Caco-2 (cell line): Measurements from ENCODE around the gene AGAP1. TPM values are rescaled to one million over a fixed set of nuclear protein-coding genes. Genes with fewer than 3 reads are reported as not detected.

Experiments
- BruUV-seq: library from RNA; stranded (reverse); fragments of 400-500 nt; replicated peaks from 2 replicates; lab custom pipeline; 2021; lab: Mats Ljungman, UMichigan
- CTCF ChIA-PET: fragments of 300-600 bp; sonication (Branson Sonifier 250); formaldehyde crosslinking; loops from one replicate; lab custom pipeline; 2022; ENCODE audit warnings: antibody characterized with exemption; lab: Charles Lee
- POLR2A ChIA-PET: fragments of 300-600 bp; sonication (Branson Sonifier 250); formaldehyde crosslinking; loops from one replicate; lab custom pipeline; 2022; ENCODE audit warnings: antibody characterized with exemption; lab: Charles Lee
- DNase-seq, 2 experiments: peaks; one replicate each; pipeline versions ENCODE4 v3.0.0 to v3.0.0-alpha.2; 2020 to 2022
- H3K27me3 ChIP-seq: replicated peaks from 2 replicates; pipeline ENCODE4 v1.6.0; 2011; ENCODE audit warnings: low read length; ENCODE audit not compliant: control insufficient read depth, insufficient read depth
- H3K36me3 ChIP-seq: 2 replicates; pipeline ENCODE4 v1.5.1; 2011; ENCODE audit warnings: low read length; ENCODE audit not compliant: control insufficient read depth, insufficient read depth
- H3K4me1 ChIP-seq: fragments of 250-450 bp; sonication (Bioruptor Pico); 2 replicates; pipeline ENCODE4 v1.5.1; 2020; ENCODE audit warnings: mild to moderate bottlenecking
- H3K4me3 ChIP-seq: 2 replicates; pipeline ENCODE4 v1.5.1; 2011; ENCODE audit warnings: low read depth, mild to moderate bottlenecking, control low read depth, low read length
- H3K9me3 ChIP-seq: fragments of 250-450 bp; sonication (Bioruptor Pico); 2 replicates; pipeline ENCODE4 v1.5.1; 2020; ENCODE audit warnings: mild to moderate bottlenecking, moderate library complexity
- H3K27ac Mint-ChIP-seq: one replicate; pipeline ENCODE4 v1.8.0; 2022; ENCODE audit warnings: mixed read lengths; ENCODE audit not compliant: unreplicated experiment
- H3K27me3 Mint-ChIP-seq: one replicate; pipeline ENCODE4 v1.8.0; 2022; ENCODE audit warnings: mixed read lengths; ENCODE audit not compliant: insufficient read depth, unreplicated experiment
- H3K36me3 Mint-ChIP-seq: one replicate; pipeline ENCODE4 v1.8.0; 2022; ENCODE audit warnings: mild to moderate bottlenecking, mixed read lengths; ENCODE audit not compliant: insufficient read depth, unreplicated experiment
- H3K4me1 Mint-ChIP-seq: one replicate; pipeline ENCODE4 v1.8.0; 2022; ENCODE audit warnings: low read depth, mixed read lengths; ENCODE audit not compliant: unreplicated experiment
- H3K4me3 Mint-ChIP-seq: one replicate; pipeline ENCODE4 v1.8.0; 2022; ENCODE audit warnings: mild to moderate bottlenecking, moderate library complexity, mixed read lengths; ENCODE audit not compliant: unreplicated experiment
- H3K9me3 Mint-ChIP-seq: one replicate; pipeline ENCODE4 v1.8.0; 2022; ENCODE audit warnings: mixed read lengths; ENCODE audit not compliant: unreplicated experiment
- intact Hi-C: fragments of 100-400 bp; cut with micrococcal nuclease; formaldehyde crosslinking; loops from one replicate; pipeline ENCODE4 v1.10.0; 2022; ENCODE audit not compliant: unreplicated experiment
- total RNA-seq: library from RNA; stranded (reverse); gene quantifications from 2 replicates; pipeline ENCODE4 v1.2.3, GENCODE V29; 2022
- TF ChIP-seq, protein P1 (sequence below), 2 experiments: fragments of 200-600 bp in 1 of 2; IDR thresholded peaks; 1 replicate in 1 of 2; 2 replicates in 1 of 2; pipeline versions ENCODE4 v1.5.1 to v1.8.0; 2011 to 2022; ENCODE audit warnings: antibody characterized with exemption in 1 of 2, control low read depth in 1 of 2, inconsistent platforms in 1 of 2, low read depth in 1 of 2, low read length in 1 of 2, mild to moderate bottlenecking in 1 of 2, moderate library complexity in 1 of 2; ENCODE audit not compliant: insufficient read depth in 1 of 2, severe bottlenecking in 1 of 2, unreplicated experiment in 1 of 2

AGAP1 gene
- total RNA-seq, 1 experiment from 2014 or later, result 41.7 TPM

DNA sequence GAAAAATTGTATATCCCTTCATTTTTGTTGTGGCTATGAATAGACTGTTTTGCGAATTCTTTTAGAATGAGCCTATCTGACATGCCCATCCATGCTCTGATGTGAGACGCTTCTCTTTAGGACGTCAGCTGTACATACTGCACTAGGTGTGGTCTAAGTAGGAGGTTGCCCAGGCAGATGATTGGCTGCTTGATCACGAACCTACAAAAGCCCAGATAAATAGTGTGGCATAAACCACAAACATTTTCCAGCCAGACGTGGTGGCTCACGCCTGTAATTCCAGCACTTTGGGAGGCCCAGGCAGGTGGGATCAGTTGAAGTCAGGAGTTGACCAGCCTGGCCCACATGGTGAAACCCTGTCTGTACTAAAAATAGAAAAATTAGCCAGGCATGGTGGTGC lies 251.8 kb downstream of the AGAP1 start:
- no peak overlapping the region for H3K4me3 Mint-ChIP-seq
- POLR2A ChIA-PET, result no interaction called here

DNA sequence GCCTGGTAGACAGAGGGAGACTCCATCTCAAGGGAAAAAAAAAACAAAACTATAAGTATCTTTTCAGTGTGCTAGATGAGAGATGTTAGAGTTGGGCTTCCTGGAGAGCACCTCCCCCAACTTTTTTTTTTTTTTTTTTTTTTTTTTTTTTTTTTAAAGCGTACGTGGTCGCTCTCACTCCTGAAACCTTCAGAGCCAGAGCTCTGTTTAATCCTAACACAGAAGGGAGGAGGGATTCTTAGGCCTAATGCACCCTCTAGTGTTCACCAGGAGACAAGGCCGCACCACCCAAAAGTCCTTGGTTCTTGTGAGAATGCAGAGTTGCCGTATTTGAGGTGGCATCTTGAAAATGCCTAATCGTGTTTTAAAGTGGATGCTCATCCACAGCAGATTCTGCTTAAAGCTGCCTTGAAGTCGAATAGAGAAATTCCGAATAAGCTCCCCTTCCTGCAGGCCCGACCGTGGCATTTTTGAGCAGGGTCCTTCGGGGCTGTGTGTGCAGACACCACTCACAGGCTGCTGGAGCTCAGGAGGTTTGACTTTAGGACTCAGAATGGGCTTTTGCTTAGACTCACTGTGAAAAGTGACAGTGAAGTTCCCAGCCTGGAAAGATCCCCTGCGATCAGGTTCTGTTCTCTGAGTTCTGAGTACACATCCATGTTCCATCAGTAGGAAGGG lies 252.6 kb downstream of the AGAP1 start:
- Mint-ChIP-seq H3K9me3 (no peaks in the 10 kb centered on the region), H3K36me3 (peaks cover 29% of the 10 kb centered on the region), H3K4me1 (peaks cover 5% of the 10 kb centered on the region), H3K27ac (no peak overlapping the region), H3K4me3 (no peak overlapping the region), H3K27me3 (no peaks in the 10 kb centered on the region)
- DNase-seq, result peak; percentile 65 to 69
- ChIA-PET POLR2A (no interaction called here), CTCF (interaction anchor here (0.5 to 1.3 kb wide), 18 partner anchors 19 to 610 kb away, joined by 3 to 23 read pairs (median 4); no protein-coding TSS in a partner anchor)
- no peak overlapping the region for H3K4me3 ChIP-seq
- no peaks in the 10 kb centered on the region for H3K27me3 ChIP-seq
- no peaks in the 10 kb centered on the region for H3K4me1 ChIP-seq
- BruUV-seq, result no TSS peak
- H3K9me3 ChIP-seq, result no peaks in the 10 kb centered on the region
- TF ChIP-seq, protein P1, sequence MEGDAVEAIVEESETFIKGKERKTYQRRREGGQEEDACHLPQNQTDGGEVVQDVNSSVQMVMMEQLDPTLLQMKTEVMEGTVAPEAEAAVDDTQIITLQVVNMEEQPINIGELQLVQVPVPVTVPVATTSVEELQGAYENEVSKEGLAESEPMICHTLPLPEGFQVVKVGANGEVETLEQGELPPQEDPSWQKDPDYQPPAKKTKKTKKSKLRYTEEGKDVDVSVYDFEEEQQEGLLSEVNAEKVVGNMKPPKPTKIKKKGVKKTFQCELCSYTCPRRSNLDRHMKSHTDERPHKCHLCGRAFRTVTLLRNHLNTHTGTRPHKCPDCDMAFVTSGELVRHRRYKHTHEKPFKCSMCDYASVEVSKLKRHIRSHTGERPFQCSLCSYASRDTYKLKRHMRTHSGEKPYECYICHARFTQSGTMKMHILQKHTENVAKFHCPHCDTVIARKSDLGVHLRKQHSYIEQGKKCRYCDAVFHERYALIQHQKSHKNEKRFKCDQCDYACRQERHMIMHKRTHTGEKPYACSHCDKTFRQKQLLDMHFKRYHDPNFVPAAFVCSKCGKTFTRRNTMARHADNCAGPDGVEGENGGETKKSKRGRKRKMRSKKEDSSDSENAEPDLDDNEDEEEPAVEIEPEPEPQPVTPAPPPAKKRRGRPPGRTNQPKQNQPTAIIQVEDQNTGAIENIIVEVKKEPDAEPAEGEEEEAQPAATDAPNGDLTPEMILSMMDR (IDR thresholded peaks at IDR 0.05; ENCODE audit: insufficient read depth in 1 of 2, low read depth in 1 of 2, low read length in 1 of 2, severe bottlenecking in 1 of 2, unreplicated experiment in 1 of 2), result peak; percentile 58 to 63
- intact Hi-C loops, result loop anchor here (1.0 to 10.0 kb wide), 3 partner anchors 151 to 612 kb away; no protein-coding TSS in a partner anchor
- H3K36me3 ChIP-seq, result no peaks in the 10 kb centered on the region; the same call in 1 of the 2 replicates

More for the DNA sequence above, 251.8 kb downstream of the AGAP1 start:
- Mint-ChIP-seq H3K27me3 (no peaks in the 10 kb centered on the region), H3K9me3 (no peaks in the 10 kb centered on the region), H3K4me1 (peaks cover 5% of the 10 kb centered on the region), H3K36me3 (peaks cover 27% of the 10 kb centered on the region), H3K27ac (no peak overlapping the region)
- Histone ChIP-seq H3K9me3 (no peaks in the 10 kb centered on the region), H3K36me3 (no peaks in the 10 kb centered on the region; the same call in 1 of the 2 replicates), H3K4me1 (no peaks in the 10 kb centered on the region), H3K4me3 (no peak overlapping the region), H3K27me3 (no peaks in the 10 kb centered on the region)
- no peak for DNase-seq
- TF ChIP-seq, protein P1 (IDR thresholded peaks at IDR 0.05; ENCODE audit: insufficient read depth in 1 of 2, low read depth in 1 of 2, low read length in 1 of 2, severe bottlenecking in 1 of 2, unreplicated experiment in 1 of 2), result no peak
- intact Hi-C loops, result loop anchor here (5.0 to 10.0 kb wide), 2 partner anchors 313 to 611 kb away; no protein-coding TSS in a partner anchor
- no TSS peak for BruUV-seq
- CTCF ChIA-PET, result interaction anchor here (0.5 to 1.3 kb wide), 18 partner anchors 18 to 610 kb away, joined by 3 to 23 read pairs (median 4); no protein-coding TSS in a partner anchor

DNA sequence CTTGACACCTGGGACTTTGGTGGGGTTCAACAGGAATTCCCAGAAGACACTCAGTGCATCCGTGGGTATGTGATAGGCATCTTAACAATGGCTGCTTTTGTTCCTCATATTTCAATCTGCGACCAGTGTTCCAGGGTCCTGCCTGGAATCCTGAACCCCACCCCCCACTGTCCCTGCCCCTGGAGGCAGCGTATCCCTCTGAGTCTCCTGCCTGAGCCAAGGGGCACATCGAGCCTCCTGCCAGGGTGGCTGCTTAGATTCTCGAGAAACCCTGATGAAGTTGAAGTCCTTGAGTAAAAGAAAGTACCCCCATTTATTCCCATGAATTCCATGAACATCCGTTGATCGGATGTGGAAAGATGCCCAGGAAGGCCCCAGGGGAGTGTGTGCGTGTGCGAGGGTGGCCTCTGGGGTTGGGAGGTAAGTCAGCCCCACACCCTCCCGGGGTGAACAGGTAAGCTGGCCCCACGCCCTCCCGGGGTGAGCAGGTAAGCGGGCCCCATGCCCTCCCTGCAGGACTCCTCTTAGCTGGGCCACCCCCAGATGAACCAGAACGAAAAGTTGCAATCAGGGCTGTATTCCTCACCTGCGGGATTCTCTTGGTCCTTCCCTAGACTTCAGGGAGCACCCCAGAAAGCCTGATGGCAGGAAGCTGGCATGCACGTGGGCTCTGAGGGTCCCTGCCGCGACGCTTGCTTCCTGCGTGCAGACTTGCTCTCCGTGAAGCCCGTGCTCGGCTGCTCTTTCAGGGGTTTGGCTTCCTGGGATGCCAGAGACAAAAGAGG lies 253.3 kb downstream of the AGAP1 start:
- BruUV-seq, result no TSS peak
- H3K36me3 Mint-ChIP-seq, result peaks cover 22% of the 10 kb centered on the region
- H3K36me3 ChIP-seq, result no peaks in the 10 kb centered on the region; the same call in 1 of the 2 replicates
- no peaks in the 10 kb centered on the region for H3K9me3 ChIP-seq
- intact Hi-C loops, result loop anchor here (5.0 to 10.0 kb wide), 2 partner anchors 315 to 612 kb away; no protein-coding TSS in a partner anchor
- DNase-seq, result no peak
- no peaks in the 10 kb centered on the region for H3K27me3 Mint-ChIP-seq
- H3K4me1 Mint-ChIP-seq, result peaks cover 5% of the 10 kb centered on the region
- CTCF ChIA-PET, result no interaction called here
- no peak overlapping the region for H3K27ac Mint-ChIP-seq
- no peaks in the 10 kb centered on the region for H3K4me1 ChIP-seq
- no peaks in the 10 kb centered on the region for H3K9me3 Mint-ChIP-seq
- H3K27me3 ChIP-seq, result no peaks in the 10 kb centered on the region
- TF ChIP-seq, protein P1 (IDR thresholded peaks at IDR 0.05; ENCODE audit: insufficient read depth in 1 of 2, low read depth in 1 of 2, low read length in 1 of 2, severe bottlenecking in 1 of 2, unreplicated experiment in 1 of 2), result no peak
- H3K4me3 ChIP-seq, result no peak overlapping the region
- POLR2A ChIA-PET, result no interaction called here
- H3K4me3 Mint-ChIP-seq, result no peak overlapping the region
